NCI-H2107 (cell line): Measurements from ENCODE around the gene NUDT8.
"Not testable (repeated sequence)": the region's sequence is repeated elsewhere in the genome, so short reads cannot be mapped to it uniquely, and the experiment has no call there.

Experiments
- DNase-seq: peaks from one replicate; lab custom pipeline; 2025; lab: John Stamatoyannopoulos, UW

Gene NUDT8

DNA sequence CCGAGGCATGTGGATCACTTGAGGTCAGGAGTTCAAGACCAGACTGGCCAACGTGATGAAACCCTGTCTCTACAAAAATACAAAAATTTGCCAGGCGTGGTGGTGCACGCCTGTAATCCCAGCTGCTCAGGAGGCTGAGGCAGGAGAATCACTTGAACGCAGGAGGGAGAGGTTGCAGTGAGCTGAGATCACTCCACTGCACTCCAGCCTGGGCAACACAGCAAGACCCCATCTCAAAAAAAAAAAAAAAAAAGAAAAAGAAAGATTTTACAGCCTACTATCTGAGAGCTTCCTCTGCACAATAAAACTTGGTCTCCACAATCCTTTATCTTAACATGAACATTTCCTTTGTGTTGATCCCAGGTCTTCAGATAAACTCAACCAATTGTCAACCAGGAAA is 31.0 kb upstream of the NUDT8 start:
- DNase-seq, result not testable (repeated sequence)

- DNase-seq, result not testable (repeated sequence)
These were observed 30.0 kb upstream of the NUDT8 start for GRCh38 chr11:67659651-67660165.

DNA sequence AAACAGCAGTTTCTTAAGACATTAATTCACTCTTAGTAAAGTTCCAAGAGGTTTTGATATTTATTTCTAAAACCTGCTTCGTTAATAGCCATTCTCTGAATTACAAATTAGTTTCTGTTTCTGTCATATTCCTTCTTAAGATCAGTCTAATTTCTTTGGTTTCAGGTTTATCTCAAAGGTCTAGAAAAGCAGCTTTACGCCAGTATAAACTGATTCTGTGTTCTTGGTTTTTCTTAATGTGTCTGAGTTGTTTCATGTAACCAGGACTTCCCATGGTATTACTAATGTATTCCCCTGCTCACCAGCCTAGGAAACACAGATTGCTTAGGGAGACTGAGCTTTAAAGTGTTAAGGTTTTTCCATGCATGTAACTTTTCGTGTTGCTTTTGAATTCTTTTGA is 27.6 kb upstream of the NUDT8 start:
- no peak for DNase-seq

- DNase-seq, result no peak
These were observed 26.7 kb upstream of the NUDT8 start for GRCh38 chr11:67656278-67656922.

DNA sequence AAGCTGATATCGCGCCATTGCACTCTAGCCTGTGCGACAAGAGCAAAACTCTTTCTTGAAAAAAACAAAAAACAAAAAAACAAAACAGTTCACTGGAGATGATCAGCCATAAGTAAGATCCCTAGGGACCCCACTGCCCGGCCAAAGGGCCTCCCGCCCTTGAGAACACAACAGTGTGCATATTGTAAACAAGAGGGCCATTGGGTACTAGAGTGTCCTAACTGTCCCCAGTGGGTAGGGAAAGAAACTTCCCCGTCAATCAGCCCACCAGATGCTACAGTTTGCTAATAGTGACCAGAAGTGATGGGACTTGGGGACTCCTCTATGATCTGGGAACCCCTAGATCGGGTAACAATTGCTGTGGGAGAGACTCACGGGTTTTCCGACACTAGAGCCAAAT is 24.5 kb upstream of the NUDT8 start:
- no peak for DNase-seq

GRCh38 chr11:67652965-67653845 is 23.5 kb upstream of the NUDT8 start:
- no peak for DNase-seq

GRCh38 chr11:67651976-67652781 is 22.4 kb upstream of the NUDT8 start:
- DNase-seq, result no peak

DNA sequence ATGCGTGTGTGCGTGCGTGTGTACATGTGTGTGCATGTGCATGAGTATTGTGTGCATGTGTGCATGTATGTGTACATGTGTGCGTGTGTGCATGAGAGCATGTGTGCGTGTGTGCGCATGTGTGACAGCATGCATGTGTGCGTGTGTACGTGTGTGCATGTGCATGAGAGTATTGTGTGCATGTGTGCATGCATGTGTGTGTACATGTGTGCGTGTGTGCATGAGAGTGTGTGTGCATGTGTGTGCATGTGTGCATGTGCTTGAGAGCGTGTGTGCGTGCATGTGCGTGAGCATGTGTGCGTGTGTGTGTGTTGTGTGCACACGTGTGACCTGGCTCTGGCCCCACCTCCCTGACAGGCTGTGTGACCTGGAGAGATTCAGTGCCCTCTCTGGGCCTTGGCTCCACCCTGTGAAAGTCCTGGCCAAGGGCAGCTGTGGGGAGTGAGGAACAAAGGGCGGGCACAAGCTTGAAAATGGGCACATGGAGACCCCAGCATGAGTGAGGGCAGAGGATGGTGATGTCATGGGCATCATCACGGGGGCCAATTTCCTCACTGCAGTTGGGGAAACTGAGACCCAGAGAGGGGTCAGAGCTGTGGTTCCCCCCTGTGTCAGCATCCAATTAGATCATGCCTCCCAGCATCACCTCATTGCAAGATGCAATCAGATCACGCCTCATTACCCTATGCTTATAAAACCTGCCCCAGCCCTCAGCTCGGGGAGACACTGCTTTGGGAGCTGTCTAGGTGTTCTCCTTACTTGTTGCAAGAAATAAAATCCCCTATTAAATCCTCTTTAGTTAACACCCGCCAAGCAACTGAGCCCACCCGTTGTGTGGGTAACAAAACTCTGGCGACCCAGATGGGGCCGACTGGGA is 20.1 kb upstream of the NUDT8 start:
- DNase-seq, result no peak

DNA sequence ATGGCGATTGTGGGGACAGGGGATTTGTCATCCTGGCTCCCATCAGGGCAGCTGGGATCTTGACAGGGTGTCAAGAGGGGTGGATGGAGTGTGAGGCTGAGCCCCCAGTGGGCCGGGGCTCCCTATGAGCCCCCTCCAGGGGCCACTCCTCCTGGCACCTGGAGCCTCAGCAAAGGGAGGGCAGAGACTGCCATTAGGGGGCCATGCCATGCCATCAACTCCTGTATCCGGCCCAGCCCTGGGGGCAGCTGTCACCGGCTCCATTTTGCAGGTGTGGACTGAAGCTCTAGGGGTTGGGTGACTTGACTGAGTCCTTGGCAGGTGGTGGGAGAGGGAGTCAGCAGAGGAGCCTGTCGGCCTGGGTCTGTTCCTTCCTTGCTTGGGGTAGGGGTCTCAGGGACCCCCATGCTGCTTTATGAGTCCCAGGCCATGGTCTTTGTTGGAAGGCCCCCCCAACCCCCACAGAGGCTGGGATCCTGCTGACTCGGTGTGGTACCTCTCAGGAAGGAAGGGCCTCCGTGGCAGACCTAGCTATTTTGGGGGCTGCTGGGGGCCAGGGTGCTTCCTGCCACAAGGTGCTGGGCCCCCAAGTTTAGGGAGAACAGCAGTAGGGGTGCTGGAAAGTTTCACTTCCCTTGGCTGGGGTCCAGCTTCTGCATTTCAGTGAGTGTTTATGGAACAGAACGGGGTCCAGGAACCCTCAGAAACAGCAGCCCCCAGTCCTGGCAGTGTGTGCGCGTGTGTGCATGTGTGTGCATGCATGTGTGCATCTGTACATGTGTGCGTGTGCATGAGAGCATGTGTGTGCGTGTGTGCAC is 19.3 kb upstream of the NUDT8 start:
- no peak for DNase-seq

- peak; percentile 14 for DNase-seq
These were observed 18.5 kb upstream of the NUDT8 start for GRCh38 chr11:67648140-67648795.

DNA sequence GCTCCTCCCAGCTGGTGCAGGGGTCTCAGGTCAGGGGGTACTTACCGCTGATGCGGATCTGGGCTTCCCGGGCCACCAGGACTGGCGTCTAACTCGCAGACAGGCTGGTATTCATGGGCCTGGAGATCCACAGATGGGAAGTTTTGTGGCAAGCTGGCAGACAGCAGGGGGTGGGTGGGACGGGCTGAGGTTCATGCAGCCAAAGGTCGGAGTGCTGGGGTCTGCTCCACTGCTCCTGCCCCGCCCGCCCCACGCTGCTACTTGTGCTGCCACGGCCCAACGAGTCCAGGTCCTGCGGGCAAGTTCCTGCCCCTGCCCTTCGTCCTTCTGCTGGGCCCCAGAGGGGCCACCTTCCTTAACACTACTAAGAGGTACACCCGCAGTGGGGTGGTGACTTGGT is 17.7 kb upstream of the NUDT8 start:
- DNase-seq, result no peak

DNA sequence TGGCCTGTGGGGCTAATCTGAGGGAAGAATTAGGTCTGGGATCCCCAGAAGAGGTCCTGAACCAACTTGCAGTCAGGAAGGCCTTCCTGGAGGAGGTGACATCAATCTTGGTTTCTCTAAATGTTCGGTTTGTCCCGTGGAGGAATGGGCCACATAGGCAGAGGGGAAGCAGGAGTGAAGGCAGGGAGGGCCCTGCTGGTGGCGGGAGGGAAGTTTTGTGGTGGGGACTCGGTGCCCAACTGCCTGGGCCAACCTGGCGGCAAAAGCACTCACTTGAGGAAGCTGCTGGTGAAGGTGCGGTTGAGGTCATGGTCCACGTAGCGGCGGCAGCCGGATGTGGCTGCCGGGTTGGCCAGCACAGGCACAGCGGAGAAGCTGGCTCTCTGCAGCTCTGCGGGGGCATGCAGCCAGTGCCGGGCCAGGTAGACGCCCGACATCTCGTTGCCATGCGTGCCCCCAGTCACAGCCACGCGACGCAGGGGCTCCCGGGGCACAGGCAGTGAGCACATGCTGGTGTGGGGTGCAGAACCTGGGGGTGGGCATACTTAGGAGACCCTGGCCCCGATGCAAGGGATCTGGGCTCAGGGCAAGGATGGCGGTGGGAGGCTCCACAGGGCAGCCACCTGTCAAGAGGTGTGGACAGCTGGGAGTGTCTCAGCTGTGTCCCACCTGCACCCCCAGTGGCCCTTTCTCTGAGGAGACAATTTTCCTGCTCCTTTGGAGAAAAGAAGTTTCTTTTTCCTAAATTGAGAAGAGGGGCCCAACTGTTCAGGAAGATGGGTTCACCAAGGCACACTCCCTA is 17.0 kb upstream of the NUDT8 start:
- DNase-seq, result no peak

GRCh38 chr11:67645521-67646461 is 16.1 kb upstream of the NUDT8 start:
- no peak for DNase-seq

DNA sequence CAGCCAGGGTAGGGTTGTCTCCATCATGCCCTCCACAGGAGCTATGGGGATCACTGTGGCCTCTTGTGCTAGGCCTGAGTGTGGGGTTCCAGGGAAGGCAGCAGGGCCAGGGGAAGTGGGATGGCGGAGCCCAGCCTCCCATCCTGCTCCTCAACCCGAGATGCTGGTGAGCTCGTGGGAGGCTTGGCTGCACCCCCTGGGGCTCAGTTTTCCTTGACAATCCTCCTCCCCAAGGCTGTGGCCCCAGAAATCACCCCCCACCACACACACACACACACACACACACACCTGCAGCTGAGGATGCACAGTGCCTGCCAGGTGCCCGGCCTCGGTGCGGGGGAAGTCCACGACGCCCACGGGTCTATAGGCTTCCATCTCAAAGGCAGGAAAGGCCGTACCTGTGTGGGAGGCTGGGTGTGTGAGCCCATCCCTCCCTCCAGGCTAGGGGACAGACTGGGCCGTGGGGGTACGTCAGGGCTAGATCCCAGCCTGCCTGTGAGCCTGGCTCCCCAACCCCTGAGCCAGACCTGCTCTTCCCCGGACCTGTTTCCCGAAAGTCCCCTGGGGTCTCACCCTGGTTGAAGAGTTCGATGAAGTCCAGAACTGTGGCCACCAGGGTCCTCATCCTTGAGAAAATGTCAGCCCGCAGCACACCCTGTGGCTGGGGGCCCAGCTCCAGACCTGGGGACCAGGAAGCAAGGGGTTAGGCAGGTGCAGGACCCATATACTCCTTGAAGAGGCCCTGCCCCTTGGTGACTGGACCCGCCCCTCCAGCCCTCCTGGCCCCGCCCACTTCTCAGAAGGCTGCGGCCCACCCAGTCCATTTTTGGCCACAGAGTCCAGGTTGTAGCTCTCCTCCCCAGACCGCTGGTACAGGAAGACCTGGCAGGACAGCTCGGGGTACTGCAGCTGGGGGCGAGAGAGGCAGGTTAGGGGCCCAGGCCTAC is 15.0 kb upstream of the NUDT8 start:
- DNase-seq, result no peak

GRCh38 chr11:67644042-67644441 is 14.3 kb upstream of the NUDT8 start:
- DNase-seq, result no peak

- DNase-seq, result no peak
These were observed 12.7 kb upstream of the NUDT8 start for GRCh38 chr11:67642173-67643120.
